Renal cortical epithelial cell (primary cell): ENCODE data around the gene TAS2R40. TPM values are rescaled to one million over a fixed set of nuclear protein-coding genes. Genes with fewer than 3 reads are reported as not detected.
"Not testable (repeated sequence)": the region's sequence is repeated elsewhere in the genome, so short reads cannot be mapped to it uniquely, and the experiment has no call there.

ENCODE experiments used
- DNase-seq: peaks from one replicate; pipeline ENCODE4 v3.0.0-alpha.2; 2011; ENCODE audit warnings: low read depth
- total RNA-seq: library from RNA; depleted of rRNA; stranded (reverse); fragments of >200 nt; gene quantifications from 2 replicates; pipeline ENCODE4 v1.2.3, GENCODE V29; 2014

TAS2R40 gene
- not detected in 2 replicates for total RNA-seq

- no peak for DNase-seq
Measured at GRCh38 chr7:143221737-143222136, at the start of gene TAS2R40. Gene TAS2R40, plus strand, starts transcription at chr7:143222037. Its CDS starts 42 bp downstream, at chr7:143222079.

- DNase-seq, result peak; percentile 15
Measured at GRCh38 chr7:143172354-143172753, 49.5 kb upstream of the TAS2R40 start.

DNA sequence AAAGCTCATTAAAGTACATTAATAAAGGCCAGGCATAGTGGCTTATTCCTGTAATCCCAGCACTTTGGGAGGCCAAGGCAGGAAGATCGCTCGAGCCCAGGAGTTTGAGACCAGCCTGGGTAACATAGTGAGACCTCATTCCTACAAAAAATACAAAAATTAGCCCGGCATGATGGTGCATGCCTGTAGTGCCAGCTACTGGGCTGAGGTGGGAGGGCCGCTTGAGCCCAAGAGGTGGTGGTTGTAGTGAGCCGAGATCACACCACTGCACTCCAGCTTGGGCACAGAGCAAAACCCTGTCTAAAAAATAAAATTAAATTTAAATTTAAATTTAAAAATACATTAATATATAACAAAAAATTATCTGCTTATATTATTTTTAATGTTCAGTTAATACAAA is 45.7 kb upstream of the TAS2R40 start:
- DNase-seq, result no peak

- DNase-seq, result no peak
Measured at GRCh38 chr7:143177374-143178119, 44.3 kb upstream of the TAS2R40 start.

DNA sequence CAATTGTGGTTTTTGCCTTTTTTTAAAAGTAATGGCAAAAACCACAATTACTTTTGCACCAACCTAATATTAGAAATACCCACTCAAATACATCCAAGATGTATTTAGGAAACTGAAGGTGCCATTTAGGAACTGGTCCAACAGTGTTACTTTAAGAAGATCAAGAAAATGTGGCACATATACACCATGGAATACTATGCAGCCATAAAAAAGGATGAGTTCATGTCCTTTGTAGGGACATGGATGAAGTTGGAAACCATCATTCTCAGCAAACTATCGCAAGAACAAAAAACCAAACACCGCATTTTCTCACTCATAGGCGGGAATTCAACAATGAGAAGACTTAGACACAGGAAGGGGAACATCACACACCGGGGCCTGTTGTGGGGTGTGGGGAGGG is 41.1 kb upstream of the TAS2R40 start:
- not testable (repeated sequence) for DNase-seq

GRCh38 chr7:143181349-143181748 is 40.5 kb upstream of the TAS2R40 start:
- DNase-seq, result no peak

GRCh38 chr7:143183024-143183423 is 38.8 kb upstream of the TAS2R40 start, which contains the start of gene TAS2R39:
Gene TAS2R39, plus strand, starts transcription at chr7:143183419. Its CDS starts 0 bp downstream, at chr7:143183419.
- no peak for DNase-seq

- DNase-seq, result no peak
Measured at GRCh38 chr7:143185551-143185950, 36.3 kb upstream of the TAS2R40 start.

DNA sequence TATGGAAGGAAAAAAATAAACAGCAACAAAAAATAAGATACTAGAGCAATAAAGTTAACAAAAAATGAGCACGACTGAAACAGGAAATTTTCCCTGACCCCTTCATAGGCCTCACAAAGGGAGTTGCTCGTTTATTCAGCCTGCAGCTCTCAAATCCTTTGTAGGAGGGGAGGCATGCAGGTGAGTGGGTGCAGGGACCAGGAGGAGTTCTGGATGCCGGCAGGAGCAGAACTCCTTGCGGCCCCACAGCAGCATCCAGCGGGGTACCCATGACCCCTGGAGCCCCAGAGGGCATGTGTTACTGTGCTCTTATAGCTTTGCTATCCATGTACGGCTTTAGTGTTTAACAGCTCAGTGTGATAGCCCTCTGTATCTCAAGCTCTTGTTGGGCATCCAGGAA is 32.8 kb upstream of the TAS2R40 start:
- no peak for DNase-seq

- DNase-seq, result no peak
Measured at GRCh38 chr7:143193880-143194279, 28.0 kb upstream of the TAS2R40 start.

DNA sequence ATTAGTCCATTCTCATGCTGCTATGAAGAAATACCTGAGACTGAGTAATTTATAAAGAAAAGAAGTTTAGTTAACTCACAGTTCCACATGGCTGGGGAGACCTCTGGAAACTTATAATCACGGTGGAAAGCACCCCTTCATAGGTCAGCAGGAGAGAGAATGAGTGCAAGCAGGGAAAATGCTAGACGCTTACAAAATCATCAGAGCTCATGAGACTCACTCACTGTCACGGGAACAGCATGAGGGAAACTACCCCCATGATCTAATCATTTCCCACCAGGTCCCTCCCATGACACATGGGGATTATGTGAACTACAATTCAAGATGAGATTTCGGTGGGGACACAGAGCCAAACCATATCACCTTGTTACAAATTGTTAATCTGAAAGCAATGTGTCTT is 22.8 kb upstream of the TAS2R40 start:
- DNase-seq, result peak; percentile 4

DNA sequence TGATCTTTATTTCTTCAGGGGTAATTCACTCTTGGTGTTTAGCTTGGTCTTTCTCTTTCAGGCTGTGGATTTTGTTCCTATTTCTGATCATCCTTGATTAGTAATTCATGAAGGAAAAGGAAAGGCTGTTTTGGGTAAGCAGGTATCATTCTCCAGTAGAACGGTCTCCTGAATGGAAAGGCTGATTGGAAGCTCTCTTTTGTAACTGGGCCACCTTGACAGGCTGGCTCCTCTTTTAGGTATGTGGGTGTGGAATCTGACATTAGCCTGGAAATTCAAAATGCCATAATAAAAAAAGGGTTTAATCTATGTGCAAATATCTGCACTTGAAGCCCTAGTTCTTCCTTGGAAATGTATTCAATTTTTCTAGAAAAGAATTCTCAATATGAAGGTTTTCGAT is 19.7 kb upstream of the TAS2R40 start:
- no peak for DNase-seq

GRCh38 chr7:143203386-143203785 is 18.5 kb upstream of the TAS2R40 start:
- no peak for DNase-seq

- DNase-seq, result no peak
Measured at GRCh38 chr7:143205560-143206293, 16.1 kb upstream of the TAS2R40 start.

DNA sequence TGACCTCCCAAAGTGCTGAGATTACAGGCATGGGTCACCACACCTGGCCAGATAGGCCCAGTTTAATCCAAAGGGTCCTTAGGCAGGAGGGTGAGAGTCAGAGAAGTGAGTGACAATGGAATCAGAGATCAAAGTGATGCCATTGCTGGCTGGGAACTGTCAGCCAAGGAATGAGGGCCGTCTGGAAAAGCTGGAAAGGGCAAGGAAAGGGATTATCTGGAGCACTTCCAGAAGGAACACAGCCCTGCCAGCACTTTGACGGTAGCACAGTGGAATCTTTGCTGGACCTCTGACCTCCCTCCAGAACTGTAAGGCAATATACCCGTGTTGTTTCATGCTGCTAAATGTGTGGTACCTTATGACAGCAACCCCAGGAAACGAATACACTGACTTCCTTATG is 11.3 kb upstream of the TAS2R40 start:
- DNase-seq, result no peak

GRCh38 chr7:143213478-143213877 is 8.4 kb upstream of the TAS2R40 start:
- DNase-seq, result not testable (repeated sequence)

DNA sequence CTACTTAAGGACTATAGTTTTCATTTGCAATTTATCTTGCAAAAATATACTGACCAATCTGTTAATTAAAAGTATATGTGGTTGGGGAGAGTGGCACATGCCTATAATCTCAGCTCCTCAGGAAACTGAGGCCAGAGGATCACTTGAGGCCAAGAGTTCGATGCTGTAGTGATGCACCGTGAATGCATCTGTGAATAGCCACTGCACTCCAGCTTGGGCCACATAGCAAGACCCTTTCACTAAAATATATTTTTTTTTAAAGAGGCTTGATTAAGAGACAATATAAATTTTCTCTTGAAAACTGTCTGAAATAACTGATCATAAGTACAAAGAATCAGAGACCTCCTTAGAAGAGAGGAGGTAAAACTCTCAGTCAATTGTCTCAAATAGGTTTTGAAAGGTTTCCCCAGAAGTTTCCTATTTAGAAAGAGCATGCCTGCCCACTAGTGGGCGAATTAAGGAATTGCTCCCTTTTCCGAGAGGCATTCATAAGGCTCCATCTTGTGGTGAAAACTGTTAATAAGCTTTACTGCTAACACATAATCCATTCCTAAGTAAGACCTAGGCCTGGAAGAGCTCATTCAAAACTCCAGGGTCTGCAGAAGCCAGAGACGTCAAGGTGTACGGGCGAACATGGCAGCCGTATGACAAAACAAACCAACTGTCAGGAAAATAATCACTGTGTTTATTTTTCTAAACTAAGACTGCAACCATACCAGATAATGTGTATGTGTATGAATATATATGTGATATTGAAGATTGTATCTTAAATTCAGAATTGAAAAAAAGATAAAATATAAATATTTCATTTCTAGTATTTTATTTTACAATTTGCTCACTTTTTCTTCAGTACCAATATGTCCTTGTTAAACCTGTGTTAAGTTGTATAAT is 6.8 kb upstream of the TAS2R40 start:
- DNase-seq, result peak; percentile 83

DNA sequence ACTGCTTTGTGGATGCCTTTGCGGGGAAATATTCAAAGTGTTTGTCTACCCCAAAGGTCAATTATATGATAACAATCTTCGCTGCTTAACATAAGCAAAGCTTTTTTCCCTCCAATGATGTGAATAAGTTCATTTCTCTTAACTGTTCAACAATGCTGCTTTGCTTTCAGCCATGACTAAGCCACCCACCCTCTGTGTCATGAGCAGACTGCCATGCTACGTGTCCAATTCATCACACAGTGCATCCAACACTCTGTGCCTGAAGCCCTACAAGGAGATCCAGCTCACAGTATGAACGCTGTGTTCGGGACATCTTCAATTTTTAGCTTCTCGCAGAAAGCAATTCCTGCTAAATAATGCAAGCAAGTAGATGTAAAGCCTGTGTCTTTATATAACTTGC is 5.7 kb upstream of the TAS2R40 start:
- DNase-seq, result no peak

- DNase-seq, result no peak
Measured at GRCh38 chr7:143216686-143217085, 5.2 kb upstream of the TAS2R40 start.

- no peak for DNase-seq
Measured at GRCh38 chr7:143217806-143218205, 4.0 kb upstream of the TAS2R40 start.

DNA sequence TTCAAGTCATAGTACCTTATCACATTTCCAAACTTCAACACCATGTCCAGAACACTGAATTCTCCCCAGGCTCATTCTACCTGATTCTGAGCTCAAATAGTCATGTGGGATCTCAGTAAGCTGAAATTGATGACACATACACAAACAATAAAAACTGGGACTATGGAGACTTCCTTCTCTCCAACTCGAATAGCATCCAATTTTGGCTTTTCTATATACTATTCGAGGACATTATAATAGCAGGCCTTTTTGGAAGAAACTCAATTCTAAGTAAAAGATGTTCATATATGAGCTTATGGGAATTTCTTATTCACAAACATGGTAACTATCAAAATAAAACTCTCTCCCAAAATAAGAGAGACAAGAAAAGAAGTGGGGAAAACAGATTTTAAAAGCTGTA is 551 bp upstream of the TAS2R40 start:
- no peak for DNase-seq

DNA sequence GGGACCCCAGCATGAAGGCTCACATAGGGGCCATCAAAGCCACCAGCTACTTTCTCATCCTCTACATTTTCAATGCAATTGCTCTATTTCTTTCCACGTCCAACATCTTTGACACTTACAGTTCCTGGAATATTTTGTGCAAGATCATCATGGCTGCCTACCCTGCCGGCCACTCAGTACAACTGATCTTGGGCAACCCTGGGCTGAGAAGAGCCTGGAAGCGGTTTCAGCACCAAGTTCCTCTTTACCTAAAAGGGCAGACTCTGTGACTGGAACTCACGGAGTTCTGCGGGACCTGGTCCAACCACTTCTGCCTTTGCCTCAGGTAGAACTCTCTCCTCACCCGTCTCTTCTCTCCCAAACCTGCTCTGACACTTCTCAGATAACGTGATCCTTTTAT is 945 bp downstream of the TAS2R40 start:
- DNase-seq, result no peak
